IPS-18c (cell line): Measurements from ENCODE around the gene NPAS3.

Source experiments
- H3K4me3 ChIP-seq: 2 replicates; pipeline ENCODE4 v1.7.0; 2013; ENCODE audit warnings: low read depth, mild to moderate bottlenecking, low read length, moderate library complexity; ENCODE audit not compliant: insufficient read depth
- H3K9me3 ChIP-seq: one replicate; pipeline ENCODE4 v1.6.1; 2013; ENCODE audit warnings: mild to moderate bottlenecking, low read length, moderate library complexity; ENCODE audit not compliant: control insufficient read depth, insufficient read depth

NPAS3 gene

DNA sequence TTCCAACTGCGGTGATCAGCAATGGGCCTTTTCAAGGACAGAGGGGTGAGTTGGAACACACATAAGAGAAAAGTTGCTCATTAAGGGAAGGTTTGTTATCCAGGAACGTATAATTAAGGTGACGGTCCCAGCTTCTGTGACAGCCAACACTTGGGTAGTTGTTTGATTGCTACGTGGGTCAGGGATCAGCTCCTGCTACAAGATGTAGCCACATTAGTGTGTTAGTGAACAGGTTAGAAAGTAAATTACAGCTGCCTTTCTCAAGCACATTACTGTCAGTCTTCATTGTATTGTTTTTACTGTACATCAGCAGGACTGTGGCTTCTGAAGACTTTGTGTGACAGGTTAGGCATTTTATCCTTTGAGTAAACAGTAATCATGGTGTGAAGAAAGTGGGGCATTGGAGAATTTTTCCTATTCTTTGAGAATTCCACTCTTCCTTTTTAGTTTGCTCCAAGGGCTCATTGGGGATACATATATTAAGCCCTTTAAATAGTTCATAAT is 781.7 kb downstream of the NPAS3 start:
- H3K9me3 ChIP-seq: no peaks in the 10 kb centered on the region
- H3K4me3 ChIP-seq: no peak overlapping the region

GRCh38 chr14:33726685-33727084 is 788.0 kb downstream of the NPAS3 start:
- no peak overlapping the region for H3K4me3 ChIP-seq
- peaks cover 2% of the 10 kb centered on the region for H3K9me3 ChIP-seq

- Histone ChIP-seq H3K4me3 (no peak overlapping the region), H3K9me3 (peaks cover 2% of the 10 kb centered on the region)
These were observed 788.9 kb downstream of the NPAS3 start for GRCh38 chr14:33727606-33728005.

- Histone ChIP-seq H3K4me3 (no peak overlapping the region), H3K9me3 (peaks cover 4% of the 10 kb centered on the region)
These were observed 789.4 kb downstream of the NPAS3 start for GRCh38 chr14:33728010-33728498.

DNA sequence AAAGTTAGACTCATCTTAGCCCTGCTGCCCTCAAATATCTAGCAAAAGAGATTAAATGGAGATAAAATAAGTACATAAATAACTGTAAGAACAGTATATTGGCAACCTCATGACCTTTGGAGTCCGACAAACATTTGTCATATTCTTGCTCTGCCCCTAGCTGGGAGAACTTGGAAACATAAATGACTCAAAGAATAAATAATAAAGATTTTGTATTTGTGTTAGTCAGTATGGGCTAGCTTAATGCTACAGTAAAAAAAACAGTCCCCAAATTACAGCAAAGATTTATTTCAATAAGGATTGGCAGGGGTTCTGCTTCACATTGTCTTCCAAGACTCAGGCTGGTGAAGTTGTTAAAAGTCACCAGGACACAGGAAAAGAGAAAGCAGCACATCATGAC is 791.5 kb downstream of the NPAS3 start:
- peaks cover 4% of the 10 kb centered on the region for H3K9me3 ChIP-seq
- no peak overlapping the region for H3K4me3 ChIP-seq

- peaks cover 4% of the 10 kb centered on the region for H3K9me3 ChIP-seq
These were observed 793.5 kb downstream of the NPAS3 start for GRCh38 chr14:33732175-33732574.

GRCh38 chr14:33733310-33733709 is 794.6 kb downstream of the NPAS3 start:
- H3K9me3 ChIP-seq: peaks cover 4% of the 10 kb centered on the region
- H3K4me3 ChIP-seq: no peak overlapping the region

More at GRCh38 chr14:33732175-33732574, 793.5 kb downstream of the NPAS3 start:
- H3K4me3 ChIP-seq: no peak overlapping the region

- Histone ChIP-seq H3K4me3 (no peak overlapping the region), H3K9me3 (peaks cover 2% of the 10 kb centered on the region)
These were observed 795.0 kb downstream of the NPAS3 start for GRCh38 chr14:33733721-33734120.

DNA sequence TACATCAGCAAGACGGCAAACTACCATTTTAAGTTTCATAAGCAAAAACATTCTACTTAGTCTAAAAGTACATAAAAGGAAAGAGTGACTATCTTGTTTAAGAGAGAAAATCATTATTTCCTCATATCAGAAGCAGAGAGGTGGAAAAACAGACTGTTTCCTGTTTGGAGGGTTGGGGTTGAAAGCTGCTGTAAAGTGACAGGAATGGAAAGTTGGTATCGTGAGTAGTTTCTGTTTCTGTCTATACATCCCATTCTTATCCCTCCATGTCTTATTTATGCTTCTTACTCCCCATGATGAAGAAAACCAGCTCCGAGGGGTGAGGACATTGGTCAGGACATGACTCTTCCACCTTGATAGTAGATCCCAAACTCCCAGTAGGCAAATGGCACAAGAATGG is 795.7 kb downstream of the NPAS3 start:
- Histone ChIP-seq H3K9me3 (peaks cover 2% of the 10 kb centered on the region), H3K4me3 (no peak overlapping the region)

DNA sequence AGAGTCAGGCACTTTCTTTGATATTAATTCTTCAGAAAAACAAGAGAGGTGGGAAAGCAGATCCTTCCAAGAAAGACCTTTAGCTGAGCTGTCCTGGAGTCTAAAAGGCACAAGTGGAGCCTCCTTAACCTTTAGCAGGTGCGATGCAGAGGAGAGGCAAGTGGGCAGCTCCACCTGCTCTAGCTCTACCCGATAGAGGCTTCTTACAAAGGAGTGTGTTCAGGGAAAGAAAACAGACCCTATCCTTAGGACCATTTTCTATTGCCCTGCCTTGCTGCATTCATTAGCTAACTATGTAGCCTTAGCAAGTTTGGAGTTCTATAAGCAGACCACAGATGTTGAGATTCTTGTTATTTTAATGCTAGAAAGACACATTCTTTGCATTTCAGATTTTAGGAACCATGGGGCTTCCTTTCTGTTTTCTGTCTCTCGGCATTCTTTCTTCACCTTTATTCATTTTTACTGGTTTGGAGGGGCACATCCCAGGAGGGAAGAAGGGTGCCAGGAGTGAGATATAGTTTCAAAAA is 797.7 kb downstream of the NPAS3 start:
- Histone ChIP-seq H3K9me3 (peaks cover 2% of the 10 kb centered on the region), H3K4me3 (no peak overlapping the region)

DNA sequence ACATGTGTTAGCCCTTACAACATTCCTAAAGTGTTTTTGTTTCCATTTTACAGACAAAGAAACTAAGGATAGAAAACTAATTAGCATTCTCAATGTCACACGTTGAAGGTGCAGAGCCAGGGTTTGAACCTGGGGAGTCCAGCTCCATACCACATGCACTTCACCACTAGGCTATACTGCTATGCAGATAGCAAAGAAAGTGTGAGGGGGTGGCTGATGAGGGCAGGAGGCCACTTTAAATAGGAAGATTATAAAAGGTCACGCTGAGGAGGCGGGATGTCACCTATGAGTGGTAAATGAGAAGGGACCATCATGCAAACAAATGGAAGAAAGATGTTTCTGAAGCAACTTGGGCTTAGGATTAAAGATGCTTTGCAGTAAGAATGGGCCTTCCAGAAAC is 798.3 kb downstream of the NPAS3 start:
- H3K4me3 ChIP-seq: no peak overlapping the region
- H3K9me3 ChIP-seq: peaks cover 2% of the 10 kb centered on the region

DNA sequence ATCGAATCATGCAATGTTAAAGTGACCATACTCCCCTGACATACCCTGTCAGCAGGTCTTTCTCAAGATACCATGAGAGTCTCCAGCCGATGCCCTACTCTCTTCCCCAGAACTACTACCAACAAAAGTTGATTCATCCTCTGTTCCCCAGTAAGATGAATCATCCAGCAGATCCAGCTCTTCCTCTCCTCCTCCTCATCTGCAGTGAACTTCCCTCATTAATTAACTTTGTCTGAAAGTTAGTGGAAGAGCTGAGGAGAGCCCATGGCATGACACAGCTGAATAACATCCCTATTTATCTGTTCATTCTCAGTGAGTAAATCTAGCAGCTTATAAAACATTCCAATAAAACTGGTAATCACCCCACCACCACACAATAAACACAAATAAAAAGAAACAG is 798.8 kb downstream of the NPAS3 start:
- no peak overlapping the region for H3K4me3 ChIP-seq
- peaks cover 2% of the 10 kb centered on the region for H3K9me3 ChIP-seq

GRCh38 chr14:33738029-33738428 is 799.4 kb downstream of the NPAS3 start:
- Histone ChIP-seq H3K9me3 (no peaks in the 10 kb centered on the region), H3K4me3 (no peak overlapping the region)

- no peak overlapping the region for H3K4me3 ChIP-seq
- no peaks in the 10 kb centered on the region for H3K9me3 ChIP-seq
These were observed 799.8 kb downstream of the NPAS3 start for GRCh38 chr14:33738491-33738890.

DNA sequence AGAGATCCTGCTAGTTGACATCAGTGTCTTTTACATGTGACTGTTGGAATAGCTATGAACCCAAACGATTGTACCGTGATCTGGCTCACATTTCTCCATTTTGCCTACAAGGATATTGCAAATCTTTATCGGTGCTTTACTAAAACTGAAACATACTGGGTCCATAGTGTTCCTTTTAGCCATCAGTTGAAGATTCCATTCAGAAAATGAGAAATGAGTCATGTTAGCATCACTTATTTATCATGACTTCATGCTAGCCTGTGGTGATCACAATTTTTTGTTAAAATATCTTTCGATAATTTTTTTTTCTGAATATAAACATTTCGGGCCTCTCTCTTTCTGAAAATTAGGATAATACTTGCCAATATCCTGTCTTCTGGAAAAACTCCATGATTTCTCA is 801.9 kb downstream of the NPAS3 start:
- Histone ChIP-seq H3K9me3 (no peaks in the 10 kb centered on the region), H3K4me3 (no peak overlapping the region)

DNA sequence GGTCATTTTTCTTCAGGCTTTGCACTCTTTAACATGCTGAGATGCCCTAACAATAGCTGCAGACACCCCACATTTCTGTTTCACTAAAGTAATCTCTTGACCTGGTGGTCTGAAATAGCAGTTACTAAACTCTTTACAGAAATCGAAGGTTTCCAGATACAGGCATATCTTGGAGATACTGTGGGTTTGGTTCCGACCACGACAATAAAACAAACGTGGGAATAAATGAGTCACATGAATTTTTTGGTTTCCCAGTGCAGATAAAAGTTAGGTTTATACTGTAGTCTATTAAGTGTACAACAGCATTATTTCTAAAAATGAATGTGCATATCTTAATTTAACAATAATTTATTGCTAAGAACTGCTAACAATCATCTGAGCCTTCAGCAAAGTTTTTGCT is 803.5 kb downstream of the NPAS3 start:
- no peaks in the 10 kb centered on the region for H3K9me3 ChIP-seq
- H3K4me3 ChIP-seq: no peak overlapping the region

DNA sequence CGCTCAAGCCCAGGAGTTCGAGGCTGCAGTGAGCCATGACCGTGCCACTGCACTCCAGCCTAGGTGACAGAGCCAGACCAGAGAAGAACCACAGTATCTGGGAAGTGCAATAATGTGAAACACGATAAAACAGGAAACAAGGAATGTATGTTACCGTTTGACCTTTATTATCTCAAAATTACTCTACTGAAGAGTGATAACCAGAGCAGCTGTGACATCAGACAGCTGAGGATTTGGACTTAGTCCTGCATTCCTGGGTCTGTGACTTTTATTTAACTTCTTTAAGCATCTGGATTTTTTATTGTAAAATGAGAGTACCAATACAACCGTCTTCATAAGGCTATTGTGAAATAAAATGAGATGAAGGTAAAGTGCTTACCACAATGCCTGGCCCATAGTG is 806.5 kb downstream of the NPAS3 start:
- no peak overlapping the region for H3K4me3 ChIP-seq
- H3K9me3 ChIP-seq: no peaks in the 10 kb centered on the region

DNA sequence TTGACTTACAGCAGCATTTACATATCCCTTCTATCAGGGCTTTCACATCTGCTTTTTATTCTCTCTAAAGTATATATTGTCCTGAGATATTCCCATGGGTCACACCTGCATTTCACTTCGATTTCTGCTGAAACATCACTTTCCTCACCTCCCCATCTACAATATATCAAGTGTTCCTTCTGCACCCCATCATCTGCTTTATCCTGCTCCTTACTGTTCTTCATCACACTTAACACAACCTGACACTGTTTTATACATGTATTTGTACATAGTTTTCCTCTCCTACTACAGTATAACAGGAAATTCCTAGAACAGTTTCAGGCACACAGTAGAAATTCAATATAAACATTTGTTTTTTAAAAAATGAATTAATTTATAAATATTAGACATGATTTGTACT is 809.1 kb downstream of the NPAS3 start:
- no peaks in the 10 kb centered on the region for H3K9me3 ChIP-seq
- H3K4me3 ChIP-seq: no peak overlapping the region

DNA sequence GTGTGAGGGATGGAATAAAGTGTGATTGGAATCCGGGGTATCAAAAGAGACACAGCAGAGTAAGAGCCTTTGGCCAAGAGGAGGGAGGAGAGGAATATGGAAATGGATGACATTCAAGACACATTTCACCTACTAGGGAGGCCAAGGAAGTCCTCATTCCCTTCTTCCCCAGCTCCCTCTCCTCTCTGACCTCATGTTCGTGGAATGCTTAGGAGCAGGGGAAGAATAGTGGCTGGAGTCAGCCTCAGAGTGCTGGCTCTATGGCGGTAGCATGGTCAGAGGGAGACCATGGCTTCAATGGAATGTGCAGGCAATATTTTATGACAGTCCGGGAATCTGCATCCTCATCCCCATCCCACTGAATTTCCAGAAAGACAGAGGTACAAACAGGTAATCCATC is 815.6 kb downstream of the NPAS3 start:
- Histone ChIP-seq H3K9me3 (no peaks in the 10 kb centered on the region), H3K4me3 (no peak overlapping the region)
